GM19372 (cell line): ENCODE measurements around the gene ELMO1.

Experiments
- ATAC-seq: cut with Tn5 transposase; IDR thresholded peaks from one replicate; pipeline ENCODE4 v1.9.1; 2021; ENCODE audit warnings: mild to moderate bottlenecking, low read depth, moderate library complexity; ENCODE audit not compliant: unreplicated experiment

ELMO1 gene

DNA sequence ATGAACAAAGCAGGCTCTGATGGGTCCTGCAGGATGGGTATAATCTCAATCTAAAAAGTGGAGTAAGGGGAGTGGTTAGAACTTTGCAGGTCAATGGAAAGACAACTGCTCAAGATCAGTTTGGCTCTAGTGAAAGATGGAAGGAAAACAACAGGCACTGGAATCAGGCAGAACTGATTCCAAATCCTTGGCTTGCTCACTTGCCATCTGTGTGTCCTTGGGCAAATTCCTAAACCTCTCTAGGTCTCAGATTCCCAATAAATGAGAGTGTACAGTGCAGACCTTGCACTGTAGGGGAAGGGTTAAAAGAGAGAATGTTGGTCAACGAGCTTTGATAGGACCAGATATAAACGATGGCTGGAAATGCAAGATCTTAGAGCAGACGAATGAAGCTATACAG lies 538.3 kb downstream of the ELMO1 start:
- ATAC-seq, result no peak

DNA sequence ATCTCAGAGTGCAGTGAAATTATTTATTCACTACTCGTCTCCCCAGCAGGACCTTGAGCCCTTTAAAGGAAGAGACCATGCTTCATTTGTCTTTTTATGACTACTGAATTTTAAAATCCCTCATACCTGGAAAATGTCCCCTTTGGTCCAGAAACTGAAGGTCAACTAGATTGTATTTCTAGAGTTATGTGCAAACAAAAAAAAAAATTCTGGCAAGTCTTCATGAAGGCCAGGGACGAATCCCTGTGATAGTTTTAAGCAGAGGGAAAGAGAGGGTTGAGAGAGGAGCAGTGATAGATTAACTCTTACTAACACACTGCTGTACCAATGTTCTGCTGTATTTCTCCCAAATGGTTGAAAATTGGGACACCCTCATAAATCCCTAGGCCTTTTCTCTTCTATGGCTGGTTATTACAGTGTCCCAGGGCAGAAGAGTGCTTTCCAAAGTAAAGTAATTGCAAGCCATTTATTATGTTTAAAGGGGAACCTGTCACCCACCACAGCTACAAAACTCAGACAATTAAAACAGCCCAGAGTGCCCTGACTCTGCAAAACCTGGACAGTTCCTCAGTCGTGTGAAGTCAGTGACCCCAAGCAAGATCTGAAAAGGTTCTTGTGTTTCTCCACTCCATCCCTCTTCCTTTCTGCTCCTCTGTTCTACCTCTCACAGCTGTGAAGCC lies 541.6 kb downstream of the ELMO1 start:
- ATAC-seq, result no peak

DNA sequence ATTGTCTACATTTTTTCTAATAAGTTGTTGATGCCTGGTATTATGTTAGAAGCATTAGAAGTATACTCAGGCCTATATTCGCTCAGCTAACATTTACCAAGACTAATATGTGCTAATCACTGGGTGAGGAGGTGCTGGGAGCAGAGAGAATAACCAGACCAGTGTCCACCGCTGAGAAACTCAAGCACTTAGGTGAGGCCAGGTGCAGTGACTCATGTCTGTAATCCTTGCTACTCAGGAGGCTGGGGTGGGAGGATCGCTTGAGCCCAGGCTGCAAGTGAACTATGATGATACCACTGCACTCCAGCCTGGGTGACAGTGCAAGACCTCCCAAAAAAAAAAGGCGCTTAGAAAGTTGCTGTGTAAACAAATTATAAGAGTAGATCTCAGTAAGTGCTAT lies 542.2 kb downstream of the ELMO1 start:
- ATAC-seq, result no peak

DNA sequence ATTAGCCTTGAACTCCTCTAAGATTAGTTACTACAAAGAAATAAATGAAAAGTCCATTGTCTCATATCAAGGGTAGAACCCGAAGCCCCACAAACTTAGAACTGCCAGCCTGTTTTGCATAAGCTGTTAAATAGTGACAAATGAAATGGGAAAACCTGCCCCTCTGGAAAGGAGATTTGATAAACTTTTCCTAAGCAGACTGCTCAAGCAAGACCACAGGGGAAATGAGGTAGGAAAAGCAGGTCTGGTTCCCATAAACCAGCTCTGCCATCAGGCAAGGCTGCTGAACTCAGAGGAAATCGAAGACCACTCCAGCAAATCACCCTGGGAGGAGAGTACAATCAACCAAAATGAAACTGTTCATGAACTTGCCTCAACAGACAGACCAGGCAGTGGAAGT lies 542.8 kb downstream of the ELMO1 start:
- no peak for ATAC-seq

DNA sequence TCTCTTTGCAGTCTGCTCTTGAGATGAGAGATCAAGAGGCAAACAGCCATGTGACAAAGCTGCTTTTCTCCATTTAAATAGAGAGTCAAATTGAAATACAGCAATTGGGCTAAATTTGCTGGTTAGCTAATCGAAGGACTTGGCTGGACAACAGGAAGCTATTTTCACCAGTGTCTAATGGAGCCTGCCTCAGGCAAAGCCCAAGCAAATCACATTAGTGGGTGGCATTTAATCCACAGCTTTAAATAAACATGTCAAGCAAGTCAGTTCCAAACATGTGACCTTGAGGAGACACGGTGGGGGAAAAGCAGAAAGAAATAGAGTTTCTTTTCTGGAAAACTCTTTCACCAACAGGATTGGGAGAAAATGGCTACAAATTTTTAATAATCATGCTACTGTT lies 543.9 kb downstream of the ELMO1 start:
- no peak for ATAC-seq

DNA sequence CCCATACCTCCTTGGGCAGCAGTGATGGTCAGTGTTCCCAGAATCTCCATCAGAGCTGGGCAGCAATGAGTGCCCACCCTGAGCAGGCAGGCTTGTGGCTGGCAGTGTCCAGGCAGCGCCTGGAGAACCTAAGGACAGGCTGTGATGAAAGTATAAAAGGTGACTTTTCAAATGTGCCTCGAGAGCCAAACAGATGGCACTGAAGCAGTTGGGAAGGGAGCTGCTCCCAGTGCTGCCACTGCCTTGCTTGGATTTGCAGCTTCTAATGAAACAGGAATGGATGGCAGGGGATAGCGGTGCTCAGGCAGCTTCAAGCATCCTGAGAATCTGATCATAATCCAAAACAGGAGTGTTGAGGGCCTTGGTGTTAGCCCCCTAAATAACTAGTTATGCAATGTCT lies 544.6 kb downstream of the ELMO1 start:
- ATAC-seq, result no peak

DNA sequence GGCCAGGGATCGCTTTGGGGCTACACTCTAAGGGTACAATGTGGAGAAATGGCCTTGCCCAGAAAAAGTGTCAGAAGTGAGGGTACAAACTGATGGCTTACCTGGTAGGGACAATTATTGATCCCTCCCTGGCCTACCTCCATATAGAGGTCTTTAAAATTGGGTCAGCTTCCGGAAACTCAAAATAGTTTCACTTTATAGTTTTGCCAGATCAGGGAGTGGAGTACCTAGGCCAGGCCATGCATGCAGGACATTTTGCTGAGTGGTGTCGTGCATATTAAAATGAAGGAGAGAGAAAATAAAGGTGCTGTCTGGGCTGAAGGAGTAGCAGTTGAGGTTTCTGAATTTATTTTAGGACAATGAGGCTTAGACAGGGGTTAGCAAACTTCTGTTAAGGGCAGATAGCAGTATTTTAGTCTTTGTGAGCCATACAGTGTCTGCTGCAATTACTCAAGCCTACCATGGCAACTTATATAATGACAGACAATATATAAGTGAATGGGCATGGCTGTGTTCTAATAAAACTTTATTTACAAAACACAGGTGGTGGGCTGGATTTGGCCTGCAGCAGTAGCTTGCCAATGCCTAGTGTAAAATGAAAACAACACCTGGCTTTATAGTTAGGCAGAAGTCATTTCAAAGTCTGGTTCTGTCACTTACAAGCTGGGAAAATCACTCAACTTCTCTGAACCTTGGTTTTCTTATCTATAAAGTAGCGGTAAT lies 547.5 kb downstream of the ELMO1 start:
- no peak for ATAC-seq

DNA sequence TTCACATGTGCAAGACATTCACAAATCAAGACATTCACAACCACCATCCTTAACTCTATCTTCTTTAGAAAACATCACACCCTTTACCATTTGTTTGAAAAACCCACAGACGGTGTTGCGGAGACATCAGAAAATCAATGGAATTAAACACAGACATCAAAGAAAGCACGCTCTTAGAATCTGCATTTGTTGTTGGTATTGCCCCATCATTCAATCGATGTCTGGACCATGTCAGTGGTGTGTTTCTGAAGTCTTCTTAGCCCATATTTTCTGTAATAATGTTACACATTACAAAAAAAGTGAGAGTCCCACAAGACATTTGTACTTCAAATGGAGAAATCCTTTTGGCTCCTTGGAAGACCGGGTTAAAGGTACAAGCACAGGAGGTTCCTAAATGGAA lies 550.5 kb downstream of the ELMO1 start:
- ATAC-seq, result no peak

DNA sequence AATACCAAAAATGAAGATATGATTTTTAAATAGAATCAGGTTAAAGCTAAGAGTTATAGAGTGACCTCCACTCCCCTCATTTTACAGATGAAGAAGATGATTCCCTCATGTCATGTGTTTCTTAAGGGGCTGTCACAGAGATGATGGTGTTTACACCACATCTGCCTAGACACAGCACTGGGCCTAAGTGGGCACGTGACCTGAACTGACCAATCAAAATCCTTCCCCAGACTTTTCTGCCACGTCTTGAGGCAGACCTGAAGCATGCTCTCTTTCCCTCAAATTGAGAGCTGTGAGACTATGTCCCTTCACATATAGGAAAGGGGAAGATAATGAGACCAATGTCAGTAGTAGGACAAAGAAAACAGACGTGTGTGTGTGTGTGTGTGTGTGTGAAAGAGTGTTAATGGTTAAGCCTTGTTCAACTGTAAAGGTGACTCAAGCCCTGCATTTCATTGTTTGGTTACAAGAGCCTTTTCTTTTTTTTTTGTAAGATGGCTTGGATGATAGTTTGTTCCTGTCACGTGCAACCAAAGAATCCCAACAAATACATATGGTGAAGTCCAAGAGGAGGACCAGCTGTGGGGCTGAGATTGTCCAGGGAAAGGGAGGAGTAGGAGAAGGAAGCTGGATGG lies 551.6 kb downstream of the ELMO1 start:
- no peak for ATAC-seq

DNA sequence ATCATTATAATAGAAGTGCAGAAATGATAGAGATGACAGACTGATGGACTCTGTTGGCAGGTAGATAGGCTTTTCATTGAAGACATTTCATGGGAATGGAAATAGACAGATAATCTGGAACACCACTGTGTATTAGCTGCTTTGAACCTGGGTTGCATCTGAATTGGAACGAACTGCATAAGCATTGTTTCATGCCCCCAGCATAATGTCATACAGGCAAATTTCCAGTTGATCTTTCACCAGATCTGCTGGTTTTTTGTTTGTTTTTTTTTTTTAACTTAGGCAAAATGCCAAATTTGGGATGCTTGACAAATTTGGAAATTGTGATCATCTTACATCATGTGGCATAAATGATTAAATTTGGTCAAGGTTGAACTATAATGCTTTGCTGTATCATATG lies 552.2 kb downstream of the ELMO1 start:
- no peak for ATAC-seq

DNA sequence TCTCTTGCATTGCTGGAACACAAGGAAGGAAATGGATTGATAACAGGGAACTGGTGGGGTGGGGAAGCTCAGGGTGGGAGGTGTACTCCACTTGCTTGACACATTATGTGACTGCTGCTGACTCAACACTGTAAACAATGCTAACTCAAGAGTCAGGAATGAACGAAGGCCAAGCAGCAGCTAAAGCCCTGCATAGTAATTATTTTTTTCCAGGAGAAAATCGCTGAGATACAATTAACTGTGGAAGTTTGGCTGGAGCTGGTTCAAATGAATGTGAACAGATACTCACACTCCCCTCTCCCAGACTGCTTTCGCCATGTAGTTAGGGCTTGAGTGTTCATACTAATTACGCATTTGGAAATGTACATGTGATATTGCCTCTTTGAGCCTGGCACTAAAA lies 553.5 kb downstream of the ELMO1 start:
- ATAC-seq, result no peak

DNA sequence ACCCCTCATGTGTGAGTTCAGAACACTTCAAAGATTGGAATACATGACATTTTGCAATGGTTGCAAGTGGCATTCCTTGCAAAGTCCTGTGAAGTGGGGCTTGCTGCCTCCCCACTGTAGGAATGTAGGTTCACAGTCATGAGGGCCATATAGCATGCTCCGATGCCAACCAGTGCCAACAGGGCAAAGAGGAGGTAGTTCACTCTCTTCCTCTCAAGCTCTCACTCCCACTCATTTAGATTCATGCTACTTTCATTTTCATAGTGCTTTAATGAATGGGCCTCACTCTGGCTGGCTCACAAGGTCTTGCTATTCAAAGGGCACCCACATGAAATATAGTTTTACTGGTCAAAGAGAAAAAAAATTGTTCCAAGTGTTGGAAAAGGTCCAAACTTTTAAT lies 554.5 kb downstream of the ELMO1 start:
- ATAC-seq, result no peak

DNA sequence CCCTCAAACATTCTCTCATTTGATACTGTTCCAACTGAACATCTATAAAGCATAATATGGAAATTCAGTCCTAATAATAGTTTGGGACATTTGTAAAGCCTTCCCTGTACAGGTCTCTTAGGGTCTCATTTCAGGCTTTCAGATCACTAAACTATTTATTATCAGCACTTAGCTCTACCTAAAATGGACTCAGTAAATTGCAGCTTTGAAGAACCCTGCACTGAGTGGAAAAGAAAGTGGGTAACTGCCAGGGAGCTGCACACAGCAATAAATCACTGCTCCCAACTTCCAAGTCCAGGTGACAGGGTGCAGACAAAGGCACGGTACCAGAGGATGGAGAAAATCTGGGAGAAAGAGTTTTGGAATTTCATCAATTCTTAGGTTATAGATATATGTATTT lies 559.5 kb downstream of the ELMO1 start:
- ATAC-seq, result no peak

DNA sequence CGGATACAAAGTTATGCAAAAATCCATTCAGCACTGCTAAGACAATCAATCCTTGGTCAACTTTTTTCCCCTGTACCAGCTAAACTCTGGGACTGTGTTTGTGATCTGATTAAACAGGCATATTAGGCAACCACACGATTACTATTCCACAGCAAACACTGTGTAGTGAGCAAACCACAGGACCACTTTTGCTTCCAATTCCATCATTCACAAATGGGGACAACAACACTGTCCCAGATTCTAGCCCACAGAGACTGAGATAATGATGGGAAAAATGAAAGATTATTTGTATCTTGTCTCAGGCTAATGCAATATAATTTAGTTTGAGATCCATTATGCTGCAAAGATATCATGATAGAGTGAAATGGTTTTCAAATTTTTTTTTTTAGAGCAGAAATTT lies 560.7 kb downstream of the ELMO1 start:
- ATAC-seq, result no peak

DNA sequence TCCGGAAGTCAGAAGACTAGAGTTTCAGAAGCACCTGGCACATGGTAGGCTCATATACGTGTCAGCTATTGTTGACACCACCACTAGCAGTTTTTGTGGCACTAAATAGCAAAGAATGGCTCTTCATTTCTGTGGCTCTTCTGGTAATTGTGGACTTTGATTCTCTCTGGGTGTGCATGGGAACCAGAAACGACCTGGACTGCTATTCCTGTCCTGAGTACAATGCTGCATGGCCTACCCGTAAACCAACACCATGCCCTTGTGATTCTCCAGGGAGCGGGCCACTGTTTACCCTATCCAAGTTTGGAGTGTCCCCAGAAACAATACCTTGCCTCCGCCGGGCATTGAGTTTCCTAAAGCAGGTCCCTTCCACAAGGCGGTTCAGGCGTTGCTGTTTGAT lies 561.4 kb downstream of the ELMO1 start:
- no peak for ATAC-seq

DNA sequence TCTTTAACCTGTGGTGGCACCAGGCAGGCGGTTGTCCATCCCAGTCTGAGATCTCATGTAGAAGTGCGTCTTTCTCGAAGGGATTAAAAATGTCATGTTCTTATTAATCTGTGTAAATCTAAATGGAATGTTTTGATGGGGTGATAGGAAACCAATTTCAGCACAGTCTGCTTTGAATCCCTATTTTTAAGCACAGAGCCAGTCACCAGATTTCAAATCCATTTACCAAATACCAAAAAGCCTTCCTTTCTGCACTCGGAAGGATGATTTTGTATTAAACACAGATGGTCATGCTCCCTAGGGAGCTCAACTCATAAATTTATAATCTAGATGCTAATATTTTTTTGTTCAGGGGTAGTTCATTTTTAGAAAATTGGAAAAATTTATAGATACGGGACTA lies 563.8 kb downstream of the ELMO1 start:
- ATAC-seq, result no peak

DNA sequence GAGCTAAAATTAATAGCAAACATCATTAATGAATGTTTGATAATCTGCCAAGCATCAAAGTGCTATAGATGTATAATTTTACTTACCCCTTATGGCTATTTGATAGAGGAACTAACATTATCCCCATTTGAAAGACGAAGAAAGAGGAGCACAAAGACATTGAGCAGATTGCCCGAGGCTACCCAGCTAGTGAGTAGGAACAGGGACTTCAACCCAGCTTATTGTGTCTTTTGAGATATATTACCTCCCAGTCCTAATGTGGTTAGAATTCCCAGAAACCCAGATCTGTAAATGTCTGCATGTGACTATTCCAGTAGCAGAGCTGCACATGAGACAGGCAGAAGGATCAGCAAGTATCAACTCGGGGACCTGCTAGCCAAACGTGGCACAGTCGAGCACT lies 564.3 kb downstream of the ELMO1 start:
- ATAC-seq, result no peak

DNA sequence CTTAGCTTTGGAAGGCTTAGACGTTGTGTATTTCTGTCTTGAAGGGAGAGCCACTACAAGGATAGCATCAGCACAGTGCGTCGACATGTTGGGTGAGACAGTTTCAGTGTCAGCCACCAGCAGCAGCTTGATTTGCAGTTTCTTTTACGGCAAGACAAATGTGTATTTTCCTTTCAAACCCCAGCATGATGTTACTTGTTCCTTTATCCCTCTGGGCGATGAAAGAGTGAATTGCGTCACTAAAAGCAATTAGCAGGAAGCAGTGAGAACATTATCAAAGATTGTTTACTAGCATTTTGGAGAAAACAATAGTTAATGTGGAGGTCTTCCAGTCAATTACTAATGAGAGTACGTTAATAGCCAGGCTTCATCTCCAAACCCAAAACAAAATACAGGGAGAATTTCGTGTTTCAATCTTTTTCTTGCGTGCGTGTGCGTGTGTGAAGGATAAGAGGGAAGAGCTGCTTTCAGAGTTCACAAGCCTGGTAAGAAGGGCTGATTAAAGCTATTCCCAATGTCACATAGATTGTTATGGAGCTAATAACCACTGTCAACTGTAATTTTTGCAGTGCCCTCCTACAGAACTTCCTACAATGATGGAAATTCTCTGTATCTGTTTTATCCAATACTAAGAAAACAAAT lies 567.3 kb downstream of the ELMO1 start:
- no peak for ATAC-seq

DNA sequence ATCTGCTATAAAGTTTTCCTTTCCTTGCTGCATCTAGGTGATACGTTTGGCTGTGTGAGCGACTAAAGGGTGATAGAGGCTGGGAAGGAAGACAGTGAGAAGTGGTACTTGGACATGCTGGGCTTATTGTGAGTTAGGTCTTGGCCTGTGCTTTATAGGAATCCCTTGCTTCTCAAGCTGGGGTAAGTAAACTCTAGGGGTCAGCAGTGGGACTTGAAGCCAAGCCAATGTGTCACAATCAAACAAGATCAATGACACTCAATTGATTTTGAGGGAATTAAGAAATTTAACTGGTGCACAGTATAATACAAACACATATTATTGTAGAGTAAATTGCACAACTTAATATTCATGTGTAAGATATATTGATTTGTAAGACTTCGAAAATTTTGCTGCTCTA lies 568.6 kb downstream of the ELMO1 start:
- ATAC-seq, result no peak

DNA sequence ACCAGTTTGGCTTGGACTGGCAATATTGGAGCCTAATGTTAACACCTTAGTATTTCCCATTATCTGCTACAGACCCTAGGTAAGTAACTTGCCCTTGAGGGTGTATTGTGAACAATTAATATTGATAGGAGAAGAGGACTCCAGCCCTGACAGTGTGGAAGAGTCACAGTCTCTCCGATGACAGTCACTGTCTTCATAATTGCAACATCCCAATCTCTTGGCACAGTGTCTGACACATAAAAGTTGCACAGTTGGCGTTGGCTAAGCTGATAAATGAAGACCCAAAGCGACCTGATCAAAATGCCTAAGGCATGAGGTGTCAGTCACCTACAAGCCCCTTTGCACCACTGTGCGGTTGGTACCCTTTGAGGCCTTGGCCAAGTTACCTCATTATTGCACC lies 569.6 kb downstream of the ELMO1 start:
- no peak for ATAC-seq

DNA sequence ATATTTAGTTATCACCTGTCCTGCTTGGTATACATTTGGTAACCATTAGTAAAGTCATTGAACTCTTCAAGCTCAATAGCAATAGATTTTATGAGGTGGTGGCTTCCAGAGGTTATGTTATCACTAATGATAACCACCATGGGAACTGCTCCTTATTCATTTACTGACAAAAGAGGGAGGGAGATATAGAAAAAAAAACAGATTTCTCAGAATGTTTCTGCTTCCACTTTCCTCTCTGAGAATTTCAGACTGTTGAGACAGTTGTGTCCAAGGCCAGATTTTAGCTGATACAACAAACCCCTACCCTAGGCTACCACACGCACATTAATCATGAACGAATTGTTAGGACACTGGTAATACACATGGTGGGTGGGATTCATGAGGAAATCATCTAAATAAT lies 570.4 kb downstream of the ELMO1 start:
- ATAC-seq, result no peak

DNA sequence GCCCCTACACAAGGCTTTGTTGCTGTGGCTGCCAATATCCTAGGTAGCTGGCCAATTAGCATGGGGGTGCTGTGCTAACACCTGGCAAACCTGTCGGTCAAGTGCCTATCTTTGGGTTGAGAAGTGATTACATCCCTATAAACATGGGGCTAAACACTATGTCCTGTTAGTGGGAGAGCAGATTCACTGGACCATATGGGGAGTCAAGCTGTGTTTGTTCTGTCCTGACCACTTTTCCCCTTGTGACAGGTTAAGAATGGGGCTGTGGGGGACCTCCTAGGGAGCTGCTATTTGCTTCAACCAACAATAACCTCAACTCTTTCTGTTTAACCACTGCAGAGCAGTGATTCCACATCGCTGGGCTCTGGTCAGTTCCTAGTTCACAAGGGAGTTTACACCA lies 572.9 kb downstream of the ELMO1 start:
- no peak for ATAC-seq
